Measurements from ENCODE around the gene FOXN3. TPM values are rescaled to one million over a fixed set of nuclear protein-coding genes. Genes with fewer than 3 reads are reported as not detected.

The FOXN3 gene
- total RNA-seq, 2 donors from 2014 or later: 53.9 to 141 TPM

DNA sequence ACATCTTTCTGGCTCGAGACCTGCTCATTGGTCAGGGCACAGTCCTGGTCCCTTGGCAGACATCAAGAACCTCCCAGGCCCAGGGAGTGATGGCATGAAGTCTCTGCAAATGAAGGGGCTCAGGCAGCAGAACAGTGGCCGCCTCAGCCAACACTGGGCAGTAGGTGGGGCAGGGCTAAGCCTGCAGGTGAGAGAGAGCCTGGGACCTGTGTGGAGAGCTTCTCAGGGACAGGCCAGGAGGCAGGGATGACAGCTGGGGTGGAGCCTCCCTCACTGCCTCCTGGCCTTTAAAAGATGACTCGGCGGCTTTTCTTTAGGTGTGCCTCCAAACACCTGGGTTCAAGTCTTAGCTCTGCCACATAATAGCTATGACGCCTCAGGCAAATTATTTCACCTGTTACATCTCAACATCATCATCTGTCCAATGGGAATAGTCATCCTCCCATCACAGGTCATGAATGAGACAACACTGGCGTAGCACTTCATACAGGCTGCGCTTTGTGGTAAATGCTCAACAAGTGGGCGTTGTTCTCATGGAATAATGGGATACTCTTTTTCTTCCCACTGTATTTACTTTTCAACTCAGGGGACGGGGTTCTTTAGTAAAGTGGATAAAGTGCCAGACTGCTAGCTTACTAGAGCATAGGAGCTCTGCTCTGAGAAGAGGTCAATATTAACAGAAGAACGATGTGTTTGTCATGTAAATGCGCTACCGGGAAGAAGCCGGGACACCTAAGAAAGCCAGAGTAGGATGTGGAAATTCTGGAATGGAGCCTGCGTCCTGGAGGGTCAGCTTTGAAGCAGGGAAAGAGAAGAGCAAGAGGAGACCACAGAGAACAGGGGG is 277.4 kb downstream of the FOXN3 start:
- intact Hi-C loops (cut with DNase I): no loop called here
- WGBS: 60% methylated on average over 14 of the region's 14 CpGs
- Histone ChIP-seq H3K4me3 (no peak overlapping the region), H3K4me1 (replicated peaks) (no peaks in the 10 kb centered on the region), H3K27ac (no peak overlapping the region), H3K9me3 (no peaks in the 10 kb centered on the region), H3K27me3 (replicated peaks; ENCODE audit: insufficient read depth) (no peaks in the 10 kb centered on the region), H3K36me3 (no peaks in the 10 kb centered on the region)
- no peak for DNase-seq (ENCODE audit: low spot score)
- no peak for TF ChIP-seq POLR2A (IDR thresholded peaks at IDR 0.05)
- TF ChIP-seq, protein P1, sequence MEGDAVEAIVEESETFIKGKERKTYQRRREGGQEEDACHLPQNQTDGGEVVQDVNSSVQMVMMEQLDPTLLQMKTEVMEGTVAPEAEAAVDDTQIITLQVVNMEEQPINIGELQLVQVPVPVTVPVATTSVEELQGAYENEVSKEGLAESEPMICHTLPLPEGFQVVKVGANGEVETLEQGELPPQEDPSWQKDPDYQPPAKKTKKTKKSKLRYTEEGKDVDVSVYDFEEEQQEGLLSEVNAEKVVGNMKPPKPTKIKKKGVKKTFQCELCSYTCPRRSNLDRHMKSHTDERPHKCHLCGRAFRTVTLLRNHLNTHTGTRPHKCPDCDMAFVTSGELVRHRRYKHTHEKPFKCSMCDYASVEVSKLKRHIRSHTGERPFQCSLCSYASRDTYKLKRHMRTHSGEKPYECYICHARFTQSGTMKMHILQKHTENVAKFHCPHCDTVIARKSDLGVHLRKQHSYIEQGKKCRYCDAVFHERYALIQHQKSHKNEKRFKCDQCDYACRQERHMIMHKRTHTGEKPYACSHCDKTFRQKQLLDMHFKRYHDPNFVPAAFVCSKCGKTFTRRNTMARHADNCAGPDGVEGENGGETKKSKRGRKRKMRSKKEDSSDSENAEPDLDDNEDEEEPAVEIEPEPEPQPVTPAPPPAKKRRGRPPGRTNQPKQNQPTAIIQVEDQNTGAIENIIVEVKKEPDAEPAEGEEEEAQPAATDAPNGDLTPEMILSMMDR (IDR thresholded peaks at IDR 0.05): no peak
- TF ChIP-seq POLR2AphosphoS5 (IDR thresholded peaks at IDR 0.05): no peak

DNA sequence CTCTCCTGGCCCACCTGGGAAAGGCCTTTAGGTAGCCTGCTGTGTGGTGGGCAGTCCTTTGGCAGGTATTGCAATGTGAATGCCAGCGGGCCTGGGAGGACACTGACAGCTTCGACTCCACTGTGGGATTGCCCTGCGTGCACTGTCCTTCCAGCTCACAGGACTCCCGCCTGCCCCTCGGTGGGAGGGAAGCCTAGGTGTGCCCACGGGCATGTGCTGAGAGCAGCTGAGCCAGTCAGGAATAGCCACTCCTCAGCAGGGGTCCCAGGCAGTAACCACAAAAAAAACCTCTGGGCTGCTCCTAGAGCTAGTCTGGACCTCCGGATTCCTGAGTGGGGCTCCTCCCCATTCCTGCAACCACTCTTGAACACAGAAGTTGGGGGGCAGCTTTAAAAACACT is 278.2 kb downstream of the FOXN3 start:
- WGBS: 91% methylated on average over 7 of the region's 7 CpGs
- DNase-seq (ENCODE audit: low spot score): no peak

DNA sequence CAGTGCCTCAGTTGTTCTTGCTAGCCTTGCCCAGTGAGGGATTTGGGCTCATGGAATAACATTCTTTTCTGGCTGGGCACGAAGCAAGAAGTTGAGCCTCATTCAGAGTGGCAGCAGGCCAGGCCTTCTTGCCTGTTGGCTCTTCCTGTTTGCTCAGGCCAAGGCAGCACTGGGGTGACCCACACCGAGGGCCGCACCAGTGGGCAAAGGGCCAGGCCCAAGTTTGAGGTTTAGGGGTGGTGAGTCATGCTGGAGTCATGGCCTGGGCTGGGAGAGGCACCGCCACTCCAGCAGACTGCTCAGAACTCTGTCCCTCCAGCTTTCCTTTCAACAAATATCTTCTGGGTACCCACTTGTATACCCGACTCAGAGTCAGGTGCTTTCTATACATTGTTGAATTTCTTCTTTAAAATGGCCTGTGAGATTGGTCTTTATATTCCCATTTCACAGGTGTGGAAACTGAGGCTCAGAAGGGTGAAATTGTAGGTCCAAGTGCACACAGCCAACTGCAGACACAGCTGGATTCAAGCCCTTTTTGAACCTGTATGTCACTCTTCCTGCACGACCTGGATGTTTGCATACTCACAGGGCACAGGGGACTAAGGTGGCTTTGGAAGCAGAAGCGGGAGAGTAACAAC is 279.4 kb downstream of the FOXN3 start:
- Histone ChIP-seq H3K4me1 (replicated peaks) (no peaks in the 10 kb centered on the region), H3K27ac (no peak overlapping the region), H3K36me3 (no peaks in the 10 kb centered on the region), H3K27me3 (replicated peaks; ENCODE audit: insufficient read depth) (no peaks in the 10 kb centered on the region), H3K9me3 (no peaks in the 10 kb centered on the region), H3K4me3 (no peak overlapping the region)
- intact Hi-C loops (cut with DNase I): no loop called here
- no peak for DNase-seq (ENCODE audit: low spot score)
- TF ChIP-seq, protein P1 (IDR thresholded peaks at IDR 0.05): no peak
- no peak for TF ChIP-seq POLR2AphosphoS5 (IDR thresholded peaks at IDR 0.05)
- no peak for TF ChIP-seq POLR2A (IDR thresholded peaks at IDR 0.05)
- WGBS: 65% methylated on average over 7 of the region's 7 CpGs

More for the DNA sequence above, 278.2 kb downstream of the FOXN3 start:
- TF ChIP-seq, protein P1 (IDR thresholded peaks at IDR 0.05): no peak
- no peak for TF ChIP-seq POLR2A (IDR thresholded peaks at IDR 0.05)
- no peak for TF ChIP-seq POLR2AphosphoS5 (IDR thresholded peaks at IDR 0.05)
- H3K4me1 ChIP-seq (replicated peaks): no peaks in the 10 kb centered on the region
- no peak overlapping the region for H3K27ac ChIP-seq
- H3K36me3 ChIP-seq: no peaks in the 10 kb centered on the region
- no peaks in the 10 kb centered on the region for H3K9me3 ChIP-seq
- no peaks in the 10 kb centered on the region for H3K27me3 ChIP-seq (replicated peaks; ENCODE audit: insufficient read depth)
- no peak overlapping the region for H3K4me3 ChIP-seq
- intact Hi-C loops (cut with DNase I): no loop called here

DNA sequence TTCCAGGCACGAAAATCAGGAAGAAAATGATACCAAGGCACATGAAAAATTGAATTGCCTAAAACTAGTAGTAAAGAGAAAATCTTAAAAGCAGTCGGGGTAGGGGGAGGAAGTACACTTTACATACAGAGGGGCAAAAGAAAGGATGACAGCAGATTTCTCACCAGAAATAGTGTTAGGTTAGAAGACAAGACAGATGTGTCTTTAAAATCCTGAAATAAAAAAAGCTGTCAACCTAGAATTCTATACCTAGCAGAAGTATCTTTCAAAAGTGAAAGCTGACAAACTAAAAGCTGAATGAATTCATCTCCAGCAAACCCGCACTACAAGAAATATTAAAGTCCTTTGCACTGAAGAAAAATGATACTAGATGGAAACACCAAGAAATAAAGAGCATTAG is 280.4 kb downstream of the FOXN3 start:
- WGBS: 87% methylated on average over 3 of the region's 3 CpGs
- no peaks in the 10 kb centered on the region for H3K36me3 ChIP-seq
- TF ChIP-seq, protein P1 (IDR thresholded peaks at IDR 0.05): no peak
- TF ChIP-seq POLR2A (IDR thresholded peaks at IDR 0.05) (no peak), POLR2AphosphoS5 (IDR thresholded peaks at IDR 0.05) (no peak)
- intact Hi-C loops (cut with DNase I): no loop called here
- no peak overlapping the region for H3K4me3 ChIP-seq
- H3K4me1 ChIP-seq (replicated peaks): no peaks in the 10 kb centered on the region
- no peak for DNase-seq (ENCODE audit: low spot score)
- no peak overlapping the region for H3K27ac ChIP-seq
- no peaks in the 10 kb centered on the region for H3K27me3 ChIP-seq (replicated peaks; ENCODE audit: insufficient read depth)
- no peaks in the 10 kb centered on the region for H3K9me3 ChIP-seq
